HG03108 (cell line): Measurements from ENCODE around the gene MINDY3.
"Not testable (repeated sequence)": the region's sequence is repeated elsewhere in the genome, so short reads cannot be mapped to it uniquely, and the experiment has no call there.

ENCODE experiments used
- ATAC-seq: cut with Tn5 transposase; IDR thresholded peaks from one replicate; pipeline ENCODE4 v1.9.1; 2021; ENCODE audit warnings: moderate library complexity; ENCODE audit not compliant: unreplicated experiment

MINDY3 gene

DNA sequence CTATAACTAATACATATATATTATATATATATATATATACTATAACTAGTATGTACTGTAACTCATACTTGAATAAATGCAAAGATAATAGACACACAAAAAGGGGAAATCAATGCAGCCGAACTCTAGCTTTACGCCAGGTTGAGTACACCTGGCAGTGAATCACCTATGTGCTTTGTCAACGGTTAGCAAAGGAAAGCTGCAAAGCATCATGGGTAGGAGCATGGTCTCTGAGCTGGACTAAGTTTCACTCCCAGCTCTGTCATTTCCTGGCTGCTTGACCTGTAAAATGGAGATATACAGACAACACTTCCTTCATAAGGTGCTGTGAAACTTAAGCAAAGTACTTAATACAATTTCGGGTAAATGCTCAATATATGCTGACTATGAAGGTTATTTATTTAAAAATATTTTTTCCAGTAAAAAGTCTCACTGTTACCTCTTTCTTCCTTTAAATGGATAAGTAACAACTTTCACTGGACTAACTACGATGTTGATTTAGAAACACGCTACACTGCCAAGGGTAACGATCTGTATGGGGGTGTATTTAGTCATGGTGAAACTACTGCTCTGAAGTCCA, 78.8 kb downstream of the MINDY3 start:
- no peak for ATAC-seq

DNA sequence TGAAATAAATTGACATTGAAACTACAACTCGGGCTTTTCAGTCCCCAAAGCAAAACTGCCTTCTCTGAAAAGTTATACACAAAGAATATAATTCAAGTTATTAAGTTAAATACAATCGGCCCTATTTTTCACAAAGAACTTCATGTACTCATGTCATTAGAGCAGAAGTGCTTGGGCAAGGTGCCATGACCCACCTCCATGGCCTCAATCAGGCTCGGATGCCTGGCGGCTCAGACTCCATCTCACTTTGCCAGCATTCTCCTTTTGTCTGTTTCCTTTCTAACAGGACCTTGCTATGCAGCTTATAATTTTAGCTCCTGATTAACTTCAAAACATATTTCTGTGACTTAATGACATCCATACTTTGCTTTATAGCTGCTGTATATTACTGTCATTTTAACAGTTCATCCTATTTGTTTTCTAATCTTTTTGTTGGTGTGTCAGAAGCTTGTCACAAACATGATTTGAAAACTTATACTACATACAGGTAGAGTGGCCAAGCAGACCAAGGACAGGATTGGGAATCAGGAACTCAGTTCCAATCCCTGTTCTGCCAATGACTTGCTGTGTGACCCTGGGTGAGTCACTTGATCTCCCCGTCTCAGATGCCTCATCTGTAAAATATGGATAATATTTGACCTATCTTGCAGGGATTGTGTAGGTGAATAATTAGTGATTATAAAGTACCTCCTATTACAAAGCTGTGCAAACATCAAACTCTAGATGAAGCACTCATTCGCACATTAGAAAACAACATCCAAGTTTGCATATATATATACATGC, 79.8 kb downstream of the MINDY3 start:
- ATAC-seq, result no peak

DNA sequence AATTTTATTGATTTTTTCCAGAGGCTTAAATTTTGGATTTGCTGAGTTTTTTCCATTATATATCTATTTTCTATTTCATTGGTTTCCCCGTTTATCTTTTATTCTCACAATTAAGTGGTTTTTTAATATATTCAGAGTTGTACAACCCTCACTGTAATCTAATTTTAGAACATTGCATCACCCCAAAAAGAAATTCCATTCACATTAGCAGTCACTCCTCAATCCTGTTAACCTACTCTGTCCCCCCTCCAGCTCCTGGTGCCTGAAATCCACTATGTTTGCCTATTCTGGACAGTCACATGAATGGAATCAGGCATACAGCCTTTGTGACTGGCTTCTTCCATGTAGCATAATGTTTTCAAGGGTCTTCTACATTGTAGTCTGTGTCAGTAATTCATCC, 84.8 kb downstream of the MINDY3 start:
- no peak for ATAC-seq

DNA sequence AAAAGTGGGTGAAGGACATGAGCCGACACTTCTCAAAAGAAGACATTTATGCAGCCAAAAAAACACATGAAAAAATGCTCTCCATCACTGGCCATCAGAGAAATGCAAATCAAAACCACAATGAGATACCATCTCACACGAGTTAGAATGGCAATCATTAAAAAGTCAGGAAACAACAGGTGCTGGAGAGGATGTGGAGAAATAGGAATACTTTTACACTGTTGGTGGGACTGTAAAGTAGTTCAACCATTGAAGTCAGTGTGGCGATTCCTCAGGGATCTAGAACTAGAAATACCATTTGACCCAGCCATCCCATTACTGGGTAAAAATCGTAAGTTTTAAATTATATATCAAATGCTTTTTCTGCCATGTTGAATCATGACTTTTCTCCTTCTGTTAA, 85.8 kb downstream of the MINDY3 start:
- not testable (repeated sequence) for ATAC-seq

DNA sequence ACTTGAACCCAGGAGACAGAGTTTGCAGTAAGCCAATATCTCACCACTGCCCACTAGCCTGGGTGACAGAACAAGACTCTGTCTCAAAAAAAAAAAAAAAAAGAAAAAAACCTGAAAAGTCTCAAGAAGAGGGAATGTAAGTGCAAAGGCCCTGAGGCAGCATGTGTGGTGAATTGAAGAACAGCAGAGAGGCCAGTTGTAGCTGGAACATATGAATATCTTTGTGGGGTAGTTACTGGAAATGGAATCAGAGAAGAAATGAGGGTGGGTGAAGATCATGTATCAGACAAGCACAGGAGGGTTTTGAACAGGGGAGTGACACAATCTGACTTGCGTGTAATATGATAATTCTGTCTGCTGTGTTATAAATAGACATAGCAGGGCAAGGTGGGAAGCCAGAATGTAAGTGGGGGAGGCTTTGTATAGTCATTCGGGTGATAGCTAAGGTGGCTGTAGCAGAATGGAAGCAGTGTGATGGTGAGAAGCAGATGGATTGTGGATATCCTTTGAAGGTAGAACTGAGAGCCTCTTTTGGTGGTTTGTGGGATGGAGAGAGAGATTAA, 95.3 kb downstream of the MINDY3 start:
- ATAC-seq, result no peak

DNA sequence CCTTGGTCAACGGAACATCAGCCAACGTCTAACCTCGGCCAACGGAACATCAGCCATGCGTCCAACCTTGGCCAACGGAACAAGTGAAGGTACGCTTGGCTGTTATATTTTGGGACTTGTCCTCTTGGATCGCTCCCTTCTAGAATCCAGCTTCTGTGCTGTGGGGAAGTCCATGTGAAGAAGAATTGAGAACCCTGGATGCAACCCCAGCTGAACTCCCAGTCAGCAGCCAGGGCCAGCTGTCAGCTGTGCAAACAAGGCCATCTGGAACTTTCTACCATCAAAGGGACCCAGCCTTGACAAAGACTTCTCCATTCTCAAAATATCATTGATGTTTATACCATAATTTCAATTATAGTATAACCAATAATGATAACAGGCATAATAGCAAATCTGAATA, 97.3 kb downstream of the MINDY3 start:
- no peak for ATAC-seq

DNA sequence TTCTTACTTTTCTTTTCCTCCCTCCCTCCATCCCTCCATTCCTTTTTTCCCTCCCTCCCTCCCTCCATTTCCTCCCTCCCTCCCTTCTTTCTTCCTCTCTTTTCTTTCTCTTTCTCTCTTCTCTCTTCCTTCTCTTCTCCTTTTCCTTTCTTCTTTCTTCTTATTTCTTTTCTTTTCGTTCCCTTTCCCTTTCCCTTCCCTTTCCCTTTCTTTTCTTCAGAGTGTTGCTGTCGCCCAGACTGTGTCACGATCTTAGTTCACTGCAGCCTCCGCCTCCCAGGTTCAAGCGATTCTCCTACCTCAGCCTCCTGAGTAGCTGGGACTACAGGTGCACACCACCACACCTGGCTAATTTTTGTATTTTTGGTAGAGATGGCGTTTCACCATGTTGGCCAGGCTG, 98.1 kb downstream of the MINDY3 start:
- not testable (repeated sequence) for ATAC-seq

DNA sequence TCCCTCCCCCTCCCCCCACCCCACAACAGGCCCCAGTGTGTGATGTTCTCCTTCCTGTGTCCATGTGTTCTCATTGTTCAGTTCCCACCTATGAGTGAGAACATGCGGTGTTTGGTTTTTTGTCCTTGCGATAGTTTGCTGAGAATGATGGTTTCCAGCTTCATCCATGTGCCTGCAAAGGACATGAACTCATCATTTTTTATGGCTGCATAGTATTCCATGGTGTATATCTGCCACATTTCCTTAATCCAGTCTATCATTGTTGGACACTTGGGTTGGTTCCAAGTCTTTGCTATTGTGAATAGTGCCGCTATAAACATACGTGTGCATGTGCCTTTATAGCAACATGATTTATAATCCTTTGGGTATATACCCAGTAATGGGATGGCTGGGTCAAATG, 99.1 kb downstream of the MINDY3 start:
- not testable (repeated sequence) for ATAC-seq

DNA sequence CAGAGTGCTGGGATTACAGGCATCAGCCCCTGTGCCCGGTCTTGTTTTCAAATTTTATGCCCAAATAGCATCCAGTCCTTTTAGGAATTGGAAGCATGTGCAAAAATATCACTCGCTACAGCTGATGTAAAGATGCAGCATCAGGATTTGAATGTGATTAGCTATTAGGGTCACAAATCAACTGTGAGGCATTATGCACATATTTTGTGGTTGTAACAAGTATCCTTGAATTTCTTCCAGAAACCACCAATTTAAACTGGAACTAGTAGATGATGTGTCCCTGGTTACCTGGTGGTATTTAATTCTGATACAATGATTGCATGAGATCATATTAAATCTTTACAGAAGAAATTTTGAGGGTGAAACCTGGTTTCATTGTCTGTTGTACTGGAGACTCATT, 99.6 kb downstream of the MINDY3 start:
- ATAC-seq, result no peak

DNA sequence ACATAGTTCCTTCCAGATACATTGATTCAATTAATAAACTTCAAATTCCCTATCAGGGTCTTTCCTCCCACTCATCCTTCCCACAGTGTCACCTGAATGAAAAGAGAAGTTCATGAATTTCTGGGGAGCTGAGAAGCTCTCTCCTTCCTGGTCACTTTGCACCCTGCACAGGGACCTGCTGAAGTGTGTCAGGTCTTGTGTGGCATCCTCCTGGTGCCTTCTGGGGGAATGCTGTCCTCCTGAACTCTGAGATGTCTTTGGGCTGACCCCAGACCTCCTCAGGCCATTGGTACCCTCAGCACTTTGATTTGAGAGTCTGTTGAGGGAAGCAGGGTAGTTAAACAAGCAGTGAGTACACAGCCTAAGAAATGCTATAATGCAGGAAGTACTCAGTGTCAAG, 101.0 kb downstream of the MINDY3 start:
- no peak for ATAC-seq

DNA sequence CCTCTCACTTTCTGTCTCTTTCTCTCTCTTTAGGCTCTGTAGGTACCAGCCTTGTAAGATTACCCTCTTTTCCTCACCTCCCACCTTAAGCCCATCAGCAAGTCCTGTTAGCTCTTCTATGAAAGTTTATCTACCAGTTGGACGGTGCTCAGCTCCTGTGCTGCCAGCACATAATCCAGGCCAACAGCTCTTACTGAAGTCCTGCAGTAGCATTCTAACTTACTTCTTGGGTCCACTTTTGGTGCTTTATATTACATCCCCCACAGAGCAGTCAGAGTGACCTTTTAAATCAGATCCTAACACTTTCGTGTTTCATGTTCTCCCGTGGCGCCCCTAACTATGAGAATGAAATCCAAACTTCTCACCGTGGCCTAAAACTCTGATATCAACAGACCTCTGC, 101.7 kb downstream of the MINDY3 start:
- no peak for ATAC-seq

DNA sequence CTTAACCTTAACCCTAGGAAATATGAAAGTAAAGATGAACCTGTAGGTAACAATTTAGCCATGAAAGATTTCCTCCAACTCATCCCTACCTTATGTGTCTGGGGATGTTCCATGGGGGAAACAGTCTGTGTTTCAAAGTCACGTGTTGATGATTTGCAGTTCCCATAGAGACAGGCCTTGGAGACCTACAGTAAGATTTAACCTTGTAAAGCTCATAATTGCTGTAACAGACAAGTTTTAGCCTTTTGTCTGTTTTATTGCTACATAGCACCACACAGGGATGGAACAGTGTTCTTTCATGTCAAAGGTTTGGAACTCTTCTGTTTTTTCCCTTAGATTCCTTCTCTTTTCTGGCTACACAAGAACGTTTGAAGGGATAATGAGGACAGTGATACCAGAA, 105.4 kb downstream of the MINDY3 start:
- ATAC-seq, result no peak

DNA sequence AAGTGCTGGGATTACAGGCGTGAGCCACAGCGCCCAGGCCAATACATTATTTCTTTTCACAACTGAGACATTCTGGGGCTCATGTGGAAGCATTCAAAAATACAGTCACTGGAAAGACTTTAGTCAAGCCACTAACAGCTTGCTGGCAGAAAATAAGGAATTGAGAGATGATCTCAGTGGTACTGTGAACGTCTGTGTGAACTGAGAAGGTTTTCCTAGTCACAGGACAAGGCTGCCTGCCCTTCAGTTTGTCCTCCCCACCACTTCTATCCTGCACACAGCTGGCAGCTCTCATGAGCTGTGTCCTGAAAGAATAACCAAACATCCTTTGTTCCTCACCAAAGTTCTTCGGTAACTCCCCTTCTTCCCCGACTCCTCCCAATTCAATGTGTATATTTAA, 109.3 kb downstream of the MINDY3 start:
- no peak for ATAC-seq

DNA sequence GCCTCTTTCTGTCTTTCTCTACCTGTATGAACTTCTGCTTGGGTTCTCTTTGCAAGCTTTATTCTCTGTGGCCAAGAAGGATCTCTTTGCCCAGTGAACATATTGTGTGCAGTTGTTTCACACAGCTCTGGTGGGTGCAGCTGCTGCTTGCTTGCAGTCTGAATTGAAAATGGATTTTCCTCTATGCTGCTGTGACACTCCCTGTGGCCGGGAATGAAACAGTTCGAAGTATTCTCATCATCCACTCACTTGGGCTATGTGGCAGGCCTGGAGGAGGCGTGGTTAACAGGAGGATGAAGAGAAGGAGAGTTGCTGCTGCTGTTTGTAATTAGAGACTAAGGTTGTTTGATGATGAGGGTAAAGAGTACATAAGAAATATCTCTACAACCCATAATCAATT, 112.2 kb downstream of the MINDY3 start:
- no peak for ATAC-seq

DNA sequence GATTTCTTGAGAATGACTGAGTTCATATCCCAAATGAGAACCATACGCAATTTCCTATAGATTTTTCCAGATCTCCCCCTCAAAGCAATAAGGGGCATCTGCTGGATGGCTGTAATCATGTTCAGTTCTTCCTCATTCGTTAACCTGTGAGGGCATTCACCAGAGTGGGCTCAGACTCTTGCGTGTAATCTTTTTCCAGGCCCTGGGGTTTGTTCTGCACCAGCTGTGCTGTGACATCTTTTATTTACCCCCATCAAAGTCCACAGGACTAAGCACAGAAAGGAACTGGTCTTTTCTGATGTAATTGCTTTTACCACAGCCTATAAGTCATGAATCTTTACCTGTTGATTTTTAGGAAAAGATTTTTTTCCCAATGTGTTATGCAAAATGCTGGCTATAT, 112.7 kb downstream of the MINDY3 start:
- no peak for ATAC-seq

DNA sequence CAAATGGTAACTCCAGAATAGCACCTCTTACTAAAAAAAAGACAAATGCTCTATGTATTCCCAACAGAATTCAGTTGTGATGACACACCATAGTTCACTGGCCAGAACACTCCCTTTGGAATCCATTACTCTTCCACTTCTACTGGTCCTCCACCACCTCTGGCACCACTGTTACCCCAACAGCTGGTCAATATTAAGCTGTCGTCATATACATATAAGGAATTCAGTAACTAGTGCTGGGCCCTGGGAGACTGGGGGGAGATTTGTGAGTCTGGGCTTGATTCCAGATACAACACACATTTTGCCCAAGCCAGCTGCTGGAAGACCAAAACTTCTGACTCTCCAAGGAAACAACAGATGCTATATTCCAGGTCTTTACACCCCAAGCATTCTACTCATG, 114.6 kb downstream of the MINDY3 start:
- ATAC-seq, result no peak

DNA sequence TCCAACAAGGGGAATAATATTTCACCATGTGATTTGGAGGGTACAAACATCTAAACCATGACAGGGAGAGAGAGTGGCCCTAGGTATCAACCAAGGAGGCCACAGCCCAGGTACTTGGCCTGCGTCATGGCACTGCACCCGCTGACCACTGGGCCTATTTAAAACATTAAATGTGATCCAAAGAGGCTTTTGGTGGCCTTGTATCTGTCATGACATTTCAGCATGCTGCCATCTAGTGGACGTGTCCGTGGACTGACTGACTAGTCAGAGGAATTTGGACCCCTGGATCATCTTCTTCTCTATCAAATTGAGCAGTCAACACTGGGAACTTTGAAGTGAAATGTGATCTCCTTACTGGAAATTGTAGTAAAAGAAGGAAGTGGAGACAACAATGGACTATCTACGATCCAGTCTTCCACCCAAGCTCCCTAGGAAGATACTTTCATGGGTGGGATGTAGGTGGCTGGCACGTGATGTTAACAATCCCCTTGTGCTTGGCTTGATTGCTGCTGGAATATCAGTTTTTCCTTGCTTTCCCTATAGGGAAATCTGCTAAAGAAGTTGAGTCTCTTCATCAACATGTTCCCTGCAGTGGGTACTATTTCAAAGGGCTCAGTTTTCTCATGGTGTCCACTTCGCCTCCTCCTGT, 116.0 kb downstream of the MINDY3 start:
- ATAC-seq, result no peak

DNA sequence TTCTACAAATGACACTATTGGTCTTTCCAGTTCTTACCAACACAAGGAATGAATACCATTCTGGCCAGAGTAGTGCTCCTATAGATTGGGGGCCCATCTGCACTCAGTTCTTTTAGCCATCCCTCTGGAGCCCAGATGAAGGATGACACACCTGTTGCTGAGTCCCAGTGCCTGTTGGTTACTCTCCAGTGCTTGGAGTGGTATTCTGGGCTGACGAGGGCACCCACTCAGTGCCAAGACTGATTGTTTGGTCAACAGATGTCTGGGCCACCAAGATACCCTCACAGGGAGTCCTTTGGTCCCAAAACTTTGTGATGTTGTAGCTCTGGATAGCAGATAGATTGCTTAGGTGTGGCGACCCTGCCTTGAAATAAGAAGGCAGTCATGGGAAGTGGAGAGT, 116.9 kb downstream of the MINDY3 start:
- ATAC-seq, result no peak

DNA sequence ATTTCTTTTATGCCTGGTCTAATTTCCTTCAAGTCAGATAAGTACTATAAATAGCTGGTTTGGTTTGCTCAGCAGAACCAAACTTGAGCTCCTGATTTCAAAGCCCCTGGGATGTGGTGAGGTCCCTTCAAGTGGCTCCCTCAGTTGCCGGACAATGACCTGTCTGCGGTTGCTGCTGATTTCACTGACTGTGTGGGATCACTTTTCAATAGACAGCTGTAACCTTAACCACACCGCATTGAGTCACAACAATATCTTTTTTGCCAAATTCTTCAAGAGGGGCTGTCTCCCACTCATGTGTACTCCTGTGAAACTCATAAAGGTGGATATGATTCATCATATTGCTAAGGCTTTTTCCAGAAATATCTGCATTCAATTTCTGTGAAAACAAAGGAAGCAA, 117.5 kb downstream of the MINDY3 start:
- ATAC-seq, result no peak

DNA sequence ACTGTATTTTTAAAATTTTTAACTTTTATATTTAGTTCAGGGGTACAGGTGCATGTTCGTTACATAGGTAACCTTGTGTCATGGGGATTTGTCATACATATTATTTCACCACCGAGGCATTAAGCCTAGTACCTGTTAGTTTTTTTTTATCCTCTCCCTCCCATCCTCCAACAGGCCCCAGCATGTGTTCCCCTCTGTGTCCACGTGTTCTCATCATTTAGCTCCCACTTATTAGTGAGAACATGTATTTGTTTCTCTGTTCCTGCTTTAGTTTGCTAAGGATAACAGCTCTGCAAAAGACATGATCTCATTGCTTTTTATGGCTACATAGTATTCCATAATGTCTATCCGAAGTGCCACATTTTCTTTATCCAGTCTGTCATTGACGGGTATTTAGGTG, 118.2 kb downstream of the MINDY3 start:
- ATAC-seq, result no peak

DNA sequence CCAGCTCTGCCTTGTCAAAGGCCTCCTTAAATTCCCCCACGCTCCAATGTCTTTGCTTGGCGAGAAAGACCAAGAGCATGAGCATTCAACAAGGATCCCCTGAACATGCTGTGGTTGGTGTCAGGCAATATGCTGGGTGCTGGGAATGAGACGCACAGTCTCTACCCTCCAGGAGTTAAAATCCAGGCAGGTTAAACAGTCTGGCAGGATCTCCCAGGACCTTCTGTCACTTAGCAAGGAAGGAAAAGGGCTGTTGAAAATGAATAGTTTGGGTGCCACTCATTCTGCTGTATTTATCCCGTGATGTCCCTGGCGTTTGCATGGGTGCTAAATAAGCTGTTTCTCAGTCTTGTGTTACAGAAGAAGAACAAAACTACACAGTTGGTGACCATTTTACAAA, 118.7 kb downstream of the MINDY3 start:
- ATAC-seq, result no peak

DNA sequence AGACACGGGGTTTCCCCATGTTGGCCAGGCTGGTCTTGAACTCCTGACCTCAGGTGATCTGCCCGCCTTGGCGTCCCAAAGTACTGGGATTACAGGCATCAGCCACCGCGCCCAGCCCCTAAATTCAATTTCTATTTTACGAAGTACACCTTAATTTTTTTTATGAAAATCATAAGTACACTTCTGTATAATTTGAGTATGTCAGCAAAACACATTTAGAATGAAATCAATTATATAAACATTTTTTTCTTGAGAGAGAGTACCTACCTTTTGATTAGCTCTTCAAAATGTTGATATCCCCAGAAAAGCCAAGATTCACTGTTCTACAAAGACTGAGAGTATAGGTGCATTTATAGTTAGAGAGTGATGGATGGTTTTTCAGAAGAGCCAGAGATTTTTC, 120.0 kb downstream of the MINDY3 start:
- ATAC-seq, result no peak
